ENCODE results near the gene RAPGEF6.
"Not testable (repeated sequence)": the region's sequence is repeated elsewhere in the genome, so short reads cannot be mapped to it uniquely, and the experiment has no call there.

RAPGEF6 gene, protein sequence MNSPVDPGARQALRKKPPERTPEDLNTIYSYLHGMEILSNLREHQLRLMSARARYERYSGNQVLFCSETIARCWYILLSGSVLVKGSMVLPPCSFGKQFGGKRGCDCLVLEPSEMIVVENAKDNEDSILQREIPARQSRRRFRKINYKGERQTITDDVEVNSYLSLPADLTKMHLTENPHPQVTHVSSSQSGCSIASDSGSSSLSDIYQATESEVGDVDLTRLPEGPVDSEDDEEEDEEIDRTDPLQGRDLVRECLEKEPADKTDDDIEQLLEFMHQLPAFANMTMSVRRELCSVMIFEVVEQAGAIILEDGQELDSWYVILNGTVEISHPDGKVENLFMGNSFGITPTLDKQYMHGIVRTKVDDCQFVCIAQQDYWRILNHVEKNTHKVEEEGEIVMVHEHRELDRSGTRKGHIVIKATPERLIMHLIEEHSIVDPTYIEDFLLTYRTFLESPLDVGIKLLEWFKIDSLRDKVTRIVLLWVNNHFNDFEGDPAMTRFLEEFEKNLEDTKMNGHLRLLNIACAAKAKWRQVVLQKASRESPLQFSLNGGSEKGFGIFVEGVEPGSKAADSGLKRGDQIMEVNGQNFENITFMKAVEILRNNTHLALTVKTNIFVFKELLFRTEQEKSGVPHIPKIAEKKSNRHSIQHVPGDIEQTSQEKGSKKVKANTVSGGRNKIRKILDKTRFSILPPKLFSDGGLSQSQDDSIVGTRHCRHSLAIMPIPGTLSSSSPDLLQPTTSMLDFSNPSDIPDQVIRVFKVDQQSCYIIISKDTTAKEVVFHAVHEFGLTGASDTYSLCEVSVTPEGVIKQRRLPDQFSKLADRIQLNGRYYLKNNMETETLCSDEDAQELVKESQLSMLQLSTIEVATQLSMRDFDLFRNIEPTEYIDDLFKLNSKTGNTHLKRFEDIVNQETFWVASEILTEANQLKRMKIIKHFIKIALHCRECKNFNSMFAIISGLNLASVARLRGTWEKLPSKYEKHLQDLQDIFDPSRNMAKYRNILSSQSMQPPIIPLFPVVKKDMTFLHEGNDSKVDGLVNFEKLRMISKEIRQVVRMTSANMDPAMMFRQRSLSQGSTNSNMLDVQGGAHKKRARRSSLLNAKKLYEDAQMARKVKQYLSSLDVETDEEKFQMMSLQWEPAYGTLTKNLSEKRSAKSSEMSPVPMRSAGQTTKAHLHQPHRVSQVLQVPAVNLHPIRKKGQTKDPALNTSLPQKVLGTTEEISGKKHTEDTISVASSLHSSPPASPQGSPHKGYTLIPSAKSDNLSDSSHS (N-terminal part only)

DNA sequence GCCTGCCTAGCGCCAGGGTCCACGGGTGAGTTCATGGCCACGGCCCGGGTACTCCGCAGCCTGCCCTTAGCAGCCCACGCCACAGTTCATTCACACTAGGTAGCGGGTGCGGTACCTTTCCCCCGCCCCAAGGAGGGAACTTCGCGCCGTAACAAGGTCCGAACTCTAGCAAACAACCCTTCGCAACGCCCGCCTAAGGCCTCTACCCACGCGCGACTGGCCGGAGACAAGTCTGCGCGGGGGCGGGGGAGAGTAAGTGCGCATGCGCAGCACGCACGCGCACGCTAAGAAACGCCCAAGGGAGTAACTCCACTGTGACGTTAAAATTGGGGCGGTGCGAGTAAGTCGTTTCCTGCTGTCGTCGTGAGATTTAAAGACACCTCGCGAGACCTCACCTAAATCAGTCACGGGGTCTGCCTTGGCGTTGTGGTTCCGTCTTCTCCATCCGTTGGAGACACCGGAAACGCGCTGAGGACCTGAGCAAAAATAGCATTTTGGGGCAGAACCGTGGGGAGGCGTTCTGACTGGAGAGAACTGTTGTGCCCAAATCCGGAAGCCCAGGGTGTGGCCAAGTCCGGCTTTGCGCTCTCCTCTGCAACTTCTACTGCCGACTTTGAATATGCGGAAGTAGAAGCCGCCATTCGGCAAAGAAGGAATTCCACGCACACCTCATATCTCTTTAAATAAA, at the start of gene RAPGEF6:
TSS of gene RAPGEF6 (minus strand) at position 234 of the 688 bp plus-strand sequence. CDS start at position 35, 199 bp downstream.
- DNase-seq: peak; percentile 92

DNA sequence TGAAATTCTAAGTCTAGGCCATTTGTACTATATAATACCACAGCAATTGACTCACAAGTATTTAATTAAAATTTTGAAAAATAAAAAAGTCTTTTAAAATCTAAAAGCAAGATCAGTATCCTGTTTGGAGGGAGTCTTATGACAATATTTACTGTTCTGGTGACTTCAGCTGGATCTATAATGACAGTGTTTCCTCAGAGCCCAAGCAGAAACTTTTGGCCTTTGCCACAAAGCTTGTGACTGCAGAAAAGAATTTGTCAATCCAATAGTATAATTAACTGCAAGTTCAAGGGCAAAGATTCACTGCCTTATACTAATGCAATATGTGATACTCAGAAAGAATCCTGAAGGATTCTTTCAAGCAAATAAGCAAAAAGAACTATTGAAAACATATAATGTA, 49.6 kb upstream of the RAPGEF6 start:
- no peak for DNase-seq

DNA sequence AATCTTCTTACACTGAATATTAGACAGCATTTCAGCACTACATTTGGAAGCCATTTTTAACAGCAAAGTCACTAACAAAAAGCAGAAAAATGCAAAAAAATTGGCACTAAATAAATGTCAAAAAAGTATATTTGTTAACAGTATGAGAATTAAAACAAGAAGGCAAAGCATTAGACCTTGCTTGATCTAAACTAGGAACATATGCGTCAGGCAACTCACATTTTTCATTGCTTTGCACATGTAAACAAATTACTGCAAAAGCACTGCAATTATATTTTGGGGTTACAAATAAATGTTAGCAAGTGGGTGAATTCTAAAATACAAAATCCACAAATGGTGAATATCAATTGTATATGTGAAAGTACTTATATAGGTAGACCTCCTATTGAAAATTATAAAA, 49.0 kb upstream of the RAPGEF6 start:
- no peak for DNase-seq

DNA sequence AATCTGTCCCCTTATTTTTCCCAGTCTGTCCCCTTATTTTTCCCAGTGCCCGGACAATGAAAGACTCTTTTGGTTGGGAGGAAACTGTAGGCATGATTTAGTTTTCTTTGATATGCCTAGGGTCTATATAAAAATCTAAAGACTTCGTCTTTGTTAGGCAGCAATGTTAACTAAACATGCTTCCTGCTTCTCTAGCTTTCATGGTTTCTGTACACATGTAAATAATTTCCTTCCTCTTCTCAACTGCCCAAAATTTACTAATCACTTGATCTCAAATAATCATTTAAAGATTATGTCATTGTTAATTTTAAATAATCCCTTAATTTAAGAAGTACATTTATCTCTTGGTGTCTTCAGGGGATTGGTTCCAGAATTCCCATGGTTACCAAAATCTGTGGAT, 47.8 kb upstream of the RAPGEF6 start:
- no peak for DNase-seq

DNA sequence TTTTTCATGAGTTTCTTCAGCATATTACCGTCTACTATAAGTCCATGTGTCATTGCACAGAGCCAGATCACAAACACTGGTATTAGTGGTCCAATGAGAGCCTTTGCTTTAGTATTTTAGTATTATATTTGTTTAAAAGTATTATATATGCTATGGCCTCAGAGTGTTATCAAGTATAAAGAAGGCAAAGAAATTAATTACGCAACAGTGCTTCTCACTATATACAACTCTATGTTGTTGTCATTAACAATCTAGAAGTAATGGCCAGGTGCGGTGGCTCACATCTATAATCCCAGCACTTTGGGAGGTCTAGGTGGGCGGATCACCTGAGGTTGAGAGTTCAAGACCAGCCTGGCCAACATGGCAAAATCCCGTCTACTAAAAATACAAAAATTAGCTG, 47.1 kb upstream of the RAPGEF6 start:
- DNase-seq: no peak

DNA sequence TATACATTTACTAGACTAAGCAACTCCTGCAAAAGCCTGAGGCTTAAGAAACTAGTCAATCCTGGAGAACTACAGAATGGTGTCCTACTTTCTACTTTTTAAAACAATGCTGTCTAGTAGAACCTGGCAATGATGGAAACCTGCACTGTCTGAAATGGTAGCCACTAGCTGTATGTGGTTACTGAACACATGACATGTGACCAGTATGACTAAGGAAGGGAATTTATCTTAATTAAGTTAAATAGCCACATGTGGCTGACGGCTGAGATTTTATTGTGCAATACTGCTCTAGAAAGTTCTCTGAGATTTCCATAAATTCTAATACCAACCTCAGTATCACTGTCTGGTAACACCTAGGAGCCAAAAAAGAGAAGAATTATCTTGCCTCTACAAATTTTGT, 44.9 kb upstream of the RAPGEF6 start:
- DNase-seq: no peak

DNA sequence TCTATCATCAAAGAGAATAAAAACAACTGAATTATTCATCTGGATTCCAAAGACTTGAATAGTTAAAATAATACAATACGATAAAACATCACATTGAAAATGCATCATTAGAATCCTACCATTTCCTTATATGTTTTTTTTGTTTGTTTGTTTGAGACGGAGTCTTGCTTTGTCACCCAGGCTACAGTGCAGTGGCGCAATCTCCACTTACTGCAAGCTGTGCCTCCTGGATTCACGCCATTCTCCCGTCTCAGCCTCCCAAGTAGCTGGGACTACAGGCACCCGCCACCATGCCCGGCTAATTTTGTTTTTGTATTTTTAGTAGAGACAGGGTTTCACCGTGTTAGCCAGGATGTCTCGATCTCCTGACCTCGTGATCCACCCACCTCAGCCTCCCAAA, 43.2 kb upstream of the RAPGEF6 start:
- not testable (repeated sequence) for DNase-seq

DNA sequence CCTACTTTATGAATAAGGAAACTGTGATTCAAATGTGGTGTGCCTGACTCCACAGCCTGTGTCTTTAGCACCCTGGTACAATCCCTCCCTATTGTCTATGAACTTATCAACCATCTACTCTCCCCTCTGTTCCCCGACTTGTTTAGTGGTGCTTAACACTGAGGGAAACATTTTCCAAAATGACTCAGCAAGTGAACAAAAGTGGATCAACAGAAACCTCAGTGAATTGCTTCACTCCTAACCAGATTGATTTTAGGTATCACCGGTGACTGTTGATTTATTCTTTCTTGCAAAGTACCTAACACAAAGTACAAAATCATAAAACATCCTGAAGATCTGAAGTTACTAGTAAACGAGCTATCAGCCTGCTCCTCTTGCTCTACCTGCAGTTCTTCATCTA, 42.1 kb upstream of the RAPGEF6 start:
- DNase-seq: no peak

DNA sequence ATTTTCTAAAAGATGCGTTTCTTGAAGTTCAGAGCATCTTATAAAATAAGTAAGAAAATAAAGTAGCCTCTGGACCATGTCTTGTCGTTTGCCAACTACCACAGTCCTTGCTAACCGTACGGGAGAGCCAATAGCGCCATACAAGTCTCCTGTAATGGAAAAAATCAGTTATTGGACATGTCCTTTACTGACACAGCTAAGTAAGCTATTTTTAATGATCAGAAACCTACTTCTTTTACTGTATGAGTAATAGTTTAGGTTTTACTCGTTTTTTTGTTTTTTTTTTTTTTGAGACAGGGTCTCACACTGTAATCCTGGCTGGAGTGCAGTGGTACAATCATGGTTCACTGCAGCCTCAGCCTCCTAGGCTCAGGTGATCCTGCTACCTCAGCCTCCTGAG, 37.7 kb upstream of the RAPGEF6 start:
- DNase-seq: no peak

DNA sequence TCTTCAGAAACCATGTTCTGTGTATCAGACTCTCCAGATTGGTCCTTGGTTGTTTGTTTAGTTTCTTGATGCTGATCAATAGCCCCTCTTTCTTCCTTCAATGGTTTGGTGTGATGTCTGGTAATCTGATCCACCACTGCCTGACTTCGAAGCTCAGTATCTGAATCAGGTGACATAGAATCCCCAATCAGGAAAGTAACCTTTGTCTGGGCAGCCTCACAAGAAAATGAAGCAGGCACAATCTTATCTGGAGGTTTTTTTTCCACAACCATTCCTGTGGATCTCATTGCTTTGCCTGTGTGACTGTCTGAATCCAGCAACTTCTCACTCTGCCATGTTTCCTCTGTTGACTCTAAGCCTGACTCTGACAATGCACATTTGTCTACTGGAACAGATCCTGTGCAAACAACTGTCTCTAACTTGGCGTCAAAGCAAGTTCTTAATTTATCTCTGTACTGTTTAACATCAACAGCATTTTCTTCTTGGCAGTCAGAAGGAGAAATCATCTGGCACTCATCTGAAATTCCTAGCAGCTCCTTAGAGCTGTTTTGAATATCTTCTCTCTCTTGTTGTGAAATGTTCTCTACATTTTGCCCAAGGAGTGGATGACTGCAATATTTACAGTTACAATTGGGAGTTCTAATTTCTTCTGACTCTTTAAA, 37.1 kb upstream of the RAPGEF6 start:
- DNase-seq: no peak

DNA sequence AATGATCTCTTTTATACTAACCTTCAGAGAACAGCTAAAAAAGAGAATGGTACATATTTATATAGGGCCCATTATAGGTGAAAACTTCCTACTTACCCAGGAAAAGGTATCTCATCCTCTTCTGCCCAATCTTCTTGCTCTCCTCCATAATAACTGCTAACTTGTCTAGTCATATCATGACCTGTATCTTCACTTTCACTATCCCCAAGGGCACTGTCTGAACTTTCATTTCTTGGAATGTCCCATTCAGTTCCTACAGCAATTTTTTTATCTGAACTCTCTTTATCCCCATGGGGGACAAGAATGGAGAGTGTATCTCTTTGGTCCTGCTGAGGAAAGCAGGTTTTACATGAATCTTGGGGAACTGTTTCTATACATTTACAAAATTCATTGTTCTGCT, 36.4 kb upstream of the RAPGEF6 start:
- no peak for DNase-seq

DNA sequence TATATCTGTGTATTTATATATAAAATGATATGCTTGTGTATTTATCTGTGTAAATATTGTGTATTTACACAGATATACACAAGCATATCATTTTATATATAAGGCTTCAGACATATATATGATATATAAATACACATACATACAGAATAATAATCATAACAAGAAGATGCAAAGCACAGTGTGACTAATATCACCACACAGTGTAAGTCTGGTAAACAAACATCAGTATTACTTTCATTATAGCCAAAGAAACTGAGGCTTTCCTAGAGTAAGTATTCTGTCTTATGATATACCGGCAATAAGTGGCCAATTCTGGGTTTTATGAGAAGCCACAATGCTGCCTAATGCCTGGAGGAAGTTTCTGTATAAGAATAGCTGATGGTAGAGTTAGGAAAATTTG, 29.9 kb upstream of the RAPGEF6 start:
- DNase-seq: no peak

DNA sequence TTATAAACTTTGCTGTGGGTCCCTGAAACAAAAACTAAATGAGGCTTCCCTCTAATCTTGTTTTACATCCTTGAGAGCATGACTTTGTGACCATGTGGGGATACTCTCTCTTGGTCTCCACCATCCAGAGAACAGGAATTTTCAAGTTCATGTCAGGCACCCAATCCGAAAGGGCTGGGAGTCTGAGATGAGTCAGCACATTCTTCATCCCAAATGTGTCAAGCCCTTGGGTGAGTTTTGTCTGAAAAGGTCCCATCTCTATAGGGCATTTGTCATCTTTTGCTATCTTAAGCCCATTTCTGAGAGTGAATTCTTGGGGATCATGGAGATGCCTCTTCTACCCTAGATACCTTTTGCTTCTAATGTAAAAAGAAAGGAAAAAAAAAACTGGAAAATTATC, 26.9 kb upstream of the RAPGEF6 start:
- DNase-seq: no peak

DNA sequence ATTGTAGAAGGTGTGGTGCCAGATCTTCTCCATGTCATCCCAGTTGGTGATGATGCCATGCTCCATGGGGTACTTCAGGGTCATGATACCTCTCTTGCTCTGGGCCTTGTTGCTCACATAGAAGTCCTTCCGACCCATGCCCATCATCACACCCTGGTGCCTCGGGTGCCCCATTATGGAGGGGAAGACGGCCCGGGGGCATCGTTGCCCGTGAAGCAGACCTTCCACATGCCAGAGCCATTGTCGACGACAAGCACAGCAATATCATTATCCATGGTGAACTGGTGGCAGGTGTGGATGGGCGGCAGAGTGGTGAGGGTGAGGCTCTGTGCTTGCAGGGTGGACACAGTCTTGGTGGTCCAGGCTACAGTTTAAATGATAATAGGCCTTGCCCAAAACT, 24.8 kb upstream of the RAPGEF6 start:
- no peak for DNase-seq

DNA sequence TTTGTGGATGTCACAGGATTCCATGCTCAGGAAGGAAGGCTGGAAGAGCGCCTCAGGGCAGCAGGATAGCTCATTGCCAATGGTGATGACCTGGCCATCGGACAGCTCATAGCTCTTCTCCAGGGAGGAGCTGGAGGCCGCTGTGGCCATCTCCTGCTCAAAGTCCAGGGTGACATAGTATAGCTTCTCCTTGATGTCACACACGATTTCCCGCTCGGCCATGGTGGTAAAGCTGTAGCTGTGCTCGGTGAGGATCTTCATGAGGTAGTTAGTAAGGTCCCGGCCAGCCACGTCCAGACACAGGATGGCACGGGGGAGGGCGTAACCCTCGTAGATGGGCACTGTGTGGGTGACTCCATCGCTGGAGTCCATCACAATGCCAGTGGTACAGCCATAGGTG, 24.3 kb upstream of the RAPGEF6 start:
- no peak for DNase-seq

DNA sequence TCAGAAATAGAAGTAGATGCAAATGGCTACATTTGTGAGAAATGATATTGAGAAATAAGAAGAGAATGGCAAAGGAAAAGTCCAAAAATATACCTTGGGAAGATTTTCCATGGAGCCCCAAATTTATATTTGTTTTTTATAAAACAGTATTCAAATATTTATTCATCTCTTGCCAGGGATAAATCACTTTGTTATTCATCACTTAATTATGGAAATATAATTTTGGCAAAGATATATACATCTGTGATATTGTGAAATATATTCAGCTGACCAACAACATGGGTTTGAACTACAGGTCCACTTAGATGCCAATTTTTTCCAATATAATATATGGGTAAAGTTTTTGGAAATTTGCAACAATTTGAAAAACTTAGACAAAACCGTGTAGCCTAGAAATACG, 19.7 kb upstream of the RAPGEF6 start:
- DNase-seq: no peak

DNA sequence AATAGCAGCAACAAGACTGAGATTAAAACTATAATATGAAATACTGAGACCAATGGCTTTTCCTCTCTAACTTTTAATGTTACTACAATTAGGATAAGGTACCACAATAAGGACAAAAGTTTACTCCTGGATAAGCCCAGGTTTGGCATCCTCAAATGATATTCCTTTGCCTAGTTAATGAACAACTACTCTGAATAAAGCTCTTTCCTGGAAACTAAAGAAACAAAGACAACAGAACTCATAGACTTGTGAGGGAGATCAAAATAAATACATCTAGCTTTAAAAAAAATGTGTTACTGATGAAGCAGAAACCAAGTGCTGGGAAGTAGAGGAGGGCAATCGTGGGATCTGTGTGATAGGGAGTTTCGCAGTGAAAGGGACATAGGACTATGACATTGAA, 19.3 kb upstream of the RAPGEF6 start:
- DNase-seq: no peak

DNA sequence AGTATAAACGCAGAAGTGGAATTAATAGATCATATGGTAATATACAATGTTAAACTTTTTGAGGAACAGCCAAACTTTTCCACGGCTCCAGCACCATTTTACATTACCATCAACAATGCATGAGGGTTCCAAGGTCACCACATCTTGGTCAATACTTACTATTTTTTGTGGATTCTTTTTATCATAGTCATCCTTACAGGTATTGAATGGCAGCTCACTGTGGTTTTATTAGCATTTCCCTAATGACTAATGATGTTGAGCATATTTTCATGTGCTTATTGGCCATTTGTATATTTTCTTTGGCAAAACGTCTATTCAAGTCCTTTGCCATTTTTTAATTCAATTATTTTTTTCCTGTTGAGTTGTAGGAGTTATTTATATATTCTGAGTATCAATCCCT, 14.1 kb upstream of the RAPGEF6 start:
- no peak for DNase-seq

DNA sequence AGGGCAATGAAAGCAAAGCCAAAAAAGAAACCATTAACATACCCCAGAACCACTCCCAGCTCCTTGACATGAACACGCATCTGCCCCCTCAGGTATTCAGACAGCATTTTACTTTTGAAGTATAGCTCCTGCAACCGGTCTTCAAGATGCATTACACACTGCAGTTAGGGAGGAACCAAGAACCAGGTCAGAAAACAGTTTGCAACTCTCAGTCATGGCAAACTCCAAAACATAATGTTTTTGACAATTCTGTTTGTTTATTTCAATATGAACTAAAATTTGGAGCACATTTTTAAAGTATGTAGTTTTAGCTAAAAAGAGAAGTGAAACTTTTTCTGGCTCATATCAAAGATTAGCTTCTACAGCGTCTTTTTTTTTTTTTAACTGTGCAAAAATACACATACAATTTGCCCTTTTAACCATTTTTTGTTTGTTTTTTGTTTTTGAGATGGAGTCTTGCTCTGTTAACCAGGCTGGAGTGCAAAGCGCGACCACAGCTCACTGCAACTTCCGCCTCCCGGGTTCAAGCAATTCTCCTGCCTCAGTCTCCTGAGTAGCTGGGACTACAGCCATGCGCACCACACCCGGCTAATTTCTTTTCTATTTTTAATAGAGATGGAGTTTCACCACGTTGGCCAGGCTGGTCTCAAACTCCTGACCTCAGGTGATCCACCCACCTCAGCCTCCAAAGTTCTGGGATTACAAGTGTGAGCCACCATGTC, 12.2 kb upstream of the RAPGEF6 start:
- no peak for DNase-seq

DNA sequence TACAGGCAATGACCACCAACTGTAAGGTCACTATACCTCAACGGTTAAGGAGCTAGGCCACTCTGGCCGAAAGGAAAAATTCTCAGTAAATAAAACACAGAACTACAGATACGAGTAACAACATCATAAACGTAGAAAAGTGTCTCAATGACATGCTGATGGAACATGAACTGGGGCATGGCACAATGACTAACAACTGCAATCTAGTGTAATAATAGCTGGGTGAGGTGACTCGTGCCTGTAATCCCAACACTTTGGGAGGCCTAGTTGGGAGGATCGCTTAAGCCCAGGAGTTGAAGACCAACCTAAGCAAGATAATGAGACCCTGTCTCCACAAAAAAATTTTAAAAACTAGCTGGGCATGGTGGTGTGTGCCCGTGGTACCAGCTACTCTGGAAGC, 9.8 kb upstream of the RAPGEF6 start:
- DNase-seq: no peak

DNA sequence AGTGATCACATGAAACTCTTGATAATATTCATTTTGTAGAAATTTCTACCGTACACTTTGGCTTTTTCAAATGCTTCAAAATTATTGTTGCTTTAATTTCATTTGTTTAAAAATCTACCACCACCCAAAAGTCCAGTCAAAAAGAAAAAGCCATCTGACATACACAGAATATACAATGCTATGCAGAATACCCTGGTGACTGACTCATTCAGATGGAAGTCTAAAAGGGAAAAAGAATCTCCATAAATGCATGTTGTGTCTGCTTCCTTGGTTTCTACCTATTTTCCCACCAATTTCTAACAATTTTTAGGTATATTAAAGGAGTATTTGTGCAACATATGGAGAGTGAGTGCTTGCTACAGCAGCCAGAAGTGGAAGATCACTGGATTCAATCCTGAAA, 9.3 kb upstream of the RAPGEF6 start:
- DNase-seq: no peak

DNA sequence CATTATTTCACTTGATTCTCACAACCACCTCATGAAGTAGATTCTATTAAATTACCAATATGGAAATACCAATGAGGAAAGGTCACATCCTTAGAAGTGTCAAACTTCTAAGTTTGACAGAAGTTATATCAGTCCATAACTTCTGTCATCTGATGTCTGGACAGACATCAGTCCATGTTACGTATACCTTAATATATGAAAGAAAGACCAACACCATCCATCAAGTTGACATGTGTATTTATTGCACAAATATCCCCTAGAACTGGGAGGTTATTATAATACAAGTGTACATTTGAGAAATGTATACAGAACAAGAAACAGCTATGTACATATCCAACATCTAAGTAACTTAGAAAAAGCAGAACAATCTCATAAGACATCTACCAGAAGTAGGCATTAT, 6.5 kb upstream of the RAPGEF6 start:
- no peak for DNase-seq

All from NCI-H2029 treated with DMSO at 0.1 percent for 48 hours (cell line).